Endothelial cell (in vitro differentiated cells): ENCODE measurements around the gene VCX2. TPM values are rescaled to one million over a fixed set of nuclear protein-coding genes. Genes with fewer than 3 reads are reported as not detected.
"Not testable (repeated sequence)": the region's sequence is repeated elsewhere in the genome, so short reads cannot be mapped to it uniquely, and the experiment has no call there.

ENCODE experiments used
- DNase-seq: peaks from one replicate; pipeline ENCODE4 v3.0.0; 2021; ENCODE audit warnings: low spot score
- H3K27ac Mint-ChIP-seq: one replicate; pipeline ENCODE4 v1.8.0; 2021; ENCODE audit warnings: mixed read lengths, inconsistent platforms; ENCODE audit not compliant: unreplicated experiment
- H3K27me3 Mint-ChIP-seq: one replicate; pipeline ENCODE4 v1.8.0; 2021; ENCODE audit warnings: mild to moderate bottlenecking, moderate library complexity, mixed read lengths, inconsistent platforms; ENCODE audit not compliant: unreplicated experiment
- H3K36me3 Mint-ChIP-seq: one replicate; pipeline ENCODE4 v1.8.0; 2021; ENCODE audit warnings: mild to moderate bottlenecking, low read depth, mixed read lengths, inconsistent platforms; ENCODE audit not compliant: unreplicated experiment
- H3K4me1 Mint-ChIP-seq: one replicate; pipeline ENCODE4 v1.8.0; 2021; ENCODE audit warnings: mild to moderate bottlenecking, mixed read lengths, inconsistent platforms; ENCODE audit not compliant: unreplicated experiment
- H3K4me3 Mint-ChIP-seq: one replicate; pipeline ENCODE4 v1.8.0; 2021; ENCODE audit warnings: mild to moderate bottlenecking, mixed read lengths, inconsistent platforms; ENCODE audit not compliant: unreplicated experiment
- H3K9me3 Mint-ChIP-seq: one replicate; pipeline ENCODE4 v1.8.0; 2021; ENCODE audit warnings: mixed read lengths, inconsistent platforms; ENCODE audit not compliant: unreplicated experiment
- long read RNA-seq: library from polyadenylated mRNA; unstranded; transcript quantifications from one replicate; pipeline ENCODE4 v2.0.0, GENCODE V29; 2020; ENCODE audit not compliant: unreplicated experiment
- total RNA-seq: library from RNA; stranded (reverse); fragmentation: NEBNext Ultra II Directional; extraction: Animal tissue kit (Norgen Biotek cat#: 25700); gene quantifications from one replicate; pipeline ENCODE4 v1.2.1, GENCODE V29; 2021; ENCODE audit not compliant: unreplicated experiment
- TF ChIP-seq, protein P1 (sequence below): fragments of 200-600 bp; sonication (generic); IDR thresholded peaks from one replicate; pipeline ENCODE4 v1.5.0; 2021; ENCODE audit warnings: antibody characterized with exemption; ENCODE audit not compliant: unreplicated experiment

VCX2 gene
- total RNA-seq = not detected
- long read RNA-seq = 0 reads

DNA sequence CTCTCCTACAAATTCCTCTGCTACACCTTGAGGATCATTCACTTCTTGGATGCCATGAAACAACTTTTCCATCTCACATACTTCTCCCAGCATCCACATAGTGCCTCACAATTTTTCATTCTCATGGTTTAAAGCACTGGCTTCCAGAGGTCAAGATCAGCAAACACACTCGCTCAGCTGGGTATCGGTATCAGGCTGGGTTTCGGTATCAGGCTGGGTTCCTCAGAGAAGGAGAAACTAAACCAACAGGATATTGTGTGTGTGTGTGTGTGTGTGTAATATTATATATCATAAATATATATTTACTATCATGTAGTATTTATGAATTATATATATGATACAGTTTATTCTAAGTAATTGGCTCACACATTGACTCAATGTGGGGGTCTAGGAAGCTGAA lies at the start of gene VCX2:
Gene VCX2, minus strand, starts transcription at position 99 of the 400 bp plus-strand sequence. CDS start 624 bp downstream, outside the sequence.
- H3K27ac Mint-ChIP-seq, H3K4me1 Mint-ChIP-seq, DNase-seq, H3K4me3 Mint-ChIP-seq, H3K9me3 Mint-ChIP-seq, H3K27me3 Mint-ChIP-seq, H3K36me3 Mint-ChIP-seq: not testable (repeated sequence)

DNA sequence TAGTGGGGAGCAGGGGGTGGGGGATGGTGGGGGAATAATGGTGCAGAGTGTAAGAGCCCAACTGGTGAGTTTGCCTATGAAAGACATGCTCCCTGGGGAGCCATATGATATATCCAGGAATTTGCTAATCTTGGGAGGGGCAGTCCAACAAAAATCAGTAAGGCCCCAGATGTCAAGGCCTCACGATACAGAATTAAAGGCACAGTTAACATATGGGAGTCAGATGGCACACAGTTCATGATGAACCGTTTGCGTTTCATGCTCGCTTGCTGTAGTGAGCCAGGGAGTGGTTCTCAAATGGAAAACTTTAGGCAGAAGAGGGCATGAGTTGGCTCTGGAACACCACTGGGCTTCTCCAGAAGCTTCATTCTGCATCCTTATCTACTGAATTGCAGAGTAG lies 33.9 kb upstream of the VCX2 start:
- Mint-ChIP-seq H3K27me3 (no peaks in the 10 kb centered on the region), H3K4me3 (no peak overlapping the region), H3K27ac (no peak overlapping the region), H3K36me3 (no peaks in the 10 kb centered on the region), H3K4me1 (no peaks in the 10 kb centered on the region), H3K9me3 (no peaks in the 10 kb centered on the region)
- DNase-seq = no peak
- TF ChIP-seq, protein P1, sequence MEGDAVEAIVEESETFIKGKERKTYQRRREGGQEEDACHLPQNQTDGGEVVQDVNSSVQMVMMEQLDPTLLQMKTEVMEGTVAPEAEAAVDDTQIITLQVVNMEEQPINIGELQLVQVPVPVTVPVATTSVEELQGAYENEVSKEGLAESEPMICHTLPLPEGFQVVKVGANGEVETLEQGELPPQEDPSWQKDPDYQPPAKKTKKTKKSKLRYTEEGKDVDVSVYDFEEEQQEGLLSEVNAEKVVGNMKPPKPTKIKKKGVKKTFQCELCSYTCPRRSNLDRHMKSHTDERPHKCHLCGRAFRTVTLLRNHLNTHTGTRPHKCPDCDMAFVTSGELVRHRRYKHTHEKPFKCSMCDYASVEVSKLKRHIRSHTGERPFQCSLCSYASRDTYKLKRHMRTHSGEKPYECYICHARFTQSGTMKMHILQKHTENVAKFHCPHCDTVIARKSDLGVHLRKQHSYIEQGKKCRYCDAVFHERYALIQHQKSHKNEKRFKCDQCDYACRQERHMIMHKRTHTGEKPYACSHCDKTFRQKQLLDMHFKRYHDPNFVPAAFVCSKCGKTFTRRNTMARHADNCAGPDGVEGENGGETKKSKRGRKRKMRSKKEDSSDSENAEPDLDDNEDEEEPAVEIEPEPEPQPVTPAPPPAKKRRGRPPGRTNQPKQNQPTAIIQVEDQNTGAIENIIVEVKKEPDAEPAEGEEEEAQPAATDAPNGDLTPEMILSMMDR = no peak

DNA sequence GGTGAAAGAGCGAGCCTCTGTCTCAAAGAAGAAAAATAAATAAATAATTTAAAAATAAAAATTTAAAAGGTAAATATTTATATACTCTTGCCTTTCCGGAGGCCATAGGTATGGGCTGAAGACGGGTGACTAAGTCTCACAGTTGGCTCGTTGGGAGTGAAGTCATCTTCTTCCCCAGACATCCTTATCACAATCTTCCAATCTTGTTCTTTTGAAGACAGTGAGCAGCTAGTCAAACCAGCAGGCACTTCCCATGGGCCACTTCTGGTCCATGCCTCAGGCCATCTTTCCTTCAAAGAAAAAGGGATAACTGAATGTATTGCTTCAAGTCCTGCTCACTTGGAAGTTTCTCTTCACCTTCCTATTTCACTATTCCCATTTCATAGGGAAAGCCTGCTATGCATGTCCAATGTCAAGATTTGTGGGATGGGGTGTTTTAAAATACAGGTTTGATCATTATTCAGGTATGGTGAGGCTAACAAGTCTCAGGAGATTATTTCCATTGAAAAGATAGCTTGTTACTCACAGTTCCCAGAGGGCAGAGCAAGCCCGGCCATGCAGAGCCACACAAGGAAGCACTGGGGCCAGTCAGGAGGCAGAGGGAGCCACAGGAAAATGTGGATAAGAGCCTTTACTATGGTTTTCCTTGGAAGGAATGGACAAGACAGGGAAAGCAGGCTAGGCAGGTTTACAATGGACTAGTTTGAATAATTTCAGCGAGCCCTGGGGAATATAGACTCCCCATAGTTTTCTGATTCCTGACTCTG lies 33.3 kb upstream of the VCX2 start:
- Mint-ChIP-seq H3K4me1 (no peaks in the 10 kb centered on the region), H3K27me3 (no peaks in the 10 kb centered on the region), H3K27ac (no peak overlapping the region), H3K36me3 (no peaks in the 10 kb centered on the region), H3K9me3 (no peaks in the 10 kb centered on the region), H3K4me3 (no peak overlapping the region)
- TF ChIP-seq, protein P1 = no peak
- DNase-seq = no peak

DNA sequence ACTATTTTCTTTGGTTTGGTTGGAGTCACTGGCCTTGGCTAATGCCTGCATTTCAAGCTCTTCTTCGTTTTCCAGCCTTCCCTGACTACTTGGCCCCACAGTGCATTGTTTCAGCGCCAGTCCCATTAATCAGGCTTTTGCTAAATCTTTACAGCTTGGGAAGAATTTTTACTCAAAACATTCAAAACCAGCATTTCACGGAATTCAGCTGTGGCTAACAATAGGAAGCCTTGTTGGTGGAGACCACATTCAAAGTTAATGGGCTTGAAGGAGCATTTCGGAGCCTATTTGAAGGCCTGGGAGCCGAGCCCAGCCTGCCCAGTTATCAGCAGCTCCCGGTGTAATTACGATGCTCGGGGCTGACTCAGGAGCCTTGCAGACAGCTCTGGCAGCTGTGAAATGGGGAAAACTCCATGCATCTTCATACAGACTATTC lies 30.8 kb upstream of the VCX2 start:
- DNase-seq = no peak
- no peak overlapping the region for H3K4me3 Mint-ChIP-seq

DNA sequence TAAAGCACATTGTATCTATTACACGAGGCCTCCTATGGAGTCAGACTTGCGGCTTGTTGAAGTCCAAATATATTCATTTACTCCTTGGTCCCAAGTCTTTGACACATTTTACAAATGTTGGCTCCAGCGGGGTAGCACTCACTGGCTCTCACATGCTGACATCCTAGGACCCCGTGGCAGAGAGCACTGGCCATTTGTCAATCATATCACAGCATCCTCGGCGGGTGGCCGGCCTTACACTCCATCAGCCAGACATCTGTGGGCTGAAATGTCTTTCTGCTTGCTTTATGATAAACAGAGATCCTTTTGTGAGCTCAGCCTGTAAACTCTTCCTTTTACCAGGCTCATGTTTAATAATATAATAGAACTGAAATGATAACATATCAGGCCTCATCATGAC lies 25.7 kb upstream of the VCX2 start:
- TF ChIP-seq, protein P1 = no peak
- no peaks in the 10 kb centered on the region for H3K9me3 Mint-ChIP-seq

More for the DNA sequence above, 30.8 kb upstream of the VCX2 start:
- TF ChIP-seq, protein P1 = no peak
- Mint-ChIP-seq H3K27ac (no peak overlapping the region), H3K27me3 (no peaks in the 10 kb centered on the region), H3K9me3 (no peaks in the 10 kb centered on the region), H3K36me3 (no peaks in the 10 kb centered on the region), H3K4me1 (no peaks in the 10 kb centered on the region)

More for the DNA sequence above, 25.7 kb upstream of the VCX2 start:
- H3K4me1 Mint-ChIP-seq = no peaks in the 10 kb centered on the region
- H3K4me3 Mint-ChIP-seq = no peak overlapping the region
- H3K27me3 Mint-ChIP-seq = no peaks in the 10 kb centered on the region
- no peak overlapping the region for H3K27ac Mint-ChIP-seq
- no peaks in the 10 kb centered on the region for H3K36me3 Mint-ChIP-seq
- no peak for DNase-seq
